Erythroblast (primary cell): Measurements from ENCODE around the gene PSMB5.
A peak's percentile ranks its signal among the peaks of the same experiment; 100 is the strongest.
"Not testable (repeated sequence)": the region's sequence is repeated elsewhere in the genome, so short reads cannot be mapped to it uniquely, and the experiment has no call there.

ENCODE experiments used
- DNase-seq, 2 experiments: peaks; one replicate each; lab custom pipeline; 2025; lab: John Stamatoyannopoulos, UW
- GATA1 ChIP-seq: IDR thresholded peaks from 2 replicates; pipeline ENCODE4 v1.6.1; 2011; ENCODE audit warnings: low read depth, mild to moderate bottlenecking, control low read depth, low read length, moderate library complexity
- POLR2A ChIP-seq: IDR thresholded peaks from 2 replicates; pipeline ENCODE4 v1.6.1; 2011; ENCODE audit warnings: mild to moderate bottlenecking, low read length

The PSMB5 gene

GRCh38 chr14:23006544-23007419, 27.9 kb downstream of the PSMB5 start:
- DNase-seq: peak; percentile 99
- TF ChIP-seq POLR2A (peak; percentile 98), GATA1 (no peak)

- peak; percentile 39 to 60 for DNase-seq
- TF ChIP-seq POLR2A (no peak), GATA1 (no peak)
These were observed 28.5 kb downstream of the PSMB5 start for GRCh38 chr14:23006188-23006534.

- TF ChIP-seq POLR2A (peak; percentile 8), GATA1 (no peak)
- DNase-seq: peak in 1 of 2 experiments; percentile 43
These were observed 29.1 kb downstream of the PSMB5 start for GRCh38 chr14:23005451-23006187.

DNA sequence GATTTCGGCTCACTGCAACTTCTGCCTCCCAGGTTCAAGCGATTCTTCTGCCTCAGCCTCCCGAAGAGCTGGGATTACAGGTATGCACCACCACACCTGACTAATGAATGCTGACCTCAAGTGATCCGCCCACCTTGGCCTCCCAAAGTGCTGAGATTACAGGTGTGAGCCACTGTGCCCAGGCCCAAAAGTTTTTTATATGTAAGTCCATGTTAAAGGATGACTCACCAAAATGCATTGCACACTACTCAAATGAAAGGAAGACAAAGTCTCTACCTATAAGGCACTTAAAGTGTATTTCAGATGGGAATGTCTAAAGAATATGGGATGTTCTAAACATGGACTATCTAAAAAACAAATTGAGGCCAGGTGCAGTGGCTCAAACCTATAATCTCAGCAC, 30.4 kb downstream of the PSMB5 start:
- DNase-seq: not testable (repeated sequence)

DNA sequence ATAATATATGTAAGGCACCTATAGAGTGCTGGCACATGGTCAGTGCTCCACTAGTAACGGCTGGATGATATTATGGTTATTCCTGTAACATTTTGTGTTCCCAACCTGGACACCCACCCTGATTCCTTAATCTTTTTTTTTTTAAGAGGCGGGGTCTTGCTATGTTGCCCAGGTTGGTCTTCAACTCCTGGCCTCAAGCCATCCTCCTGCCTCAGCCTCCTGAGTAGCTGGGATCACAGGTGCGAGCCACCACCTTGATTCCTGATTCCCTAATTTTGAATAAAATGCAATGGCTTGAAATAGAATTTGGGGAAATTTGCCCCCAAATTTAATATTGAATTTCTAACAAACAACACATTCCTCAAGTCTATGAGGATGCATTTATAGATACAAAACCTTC, 32.1 kb downstream of the PSMB5 start:
- TF ChIP-seq POLR2A: no peak
- no peak for DNase-seq

DNA sequence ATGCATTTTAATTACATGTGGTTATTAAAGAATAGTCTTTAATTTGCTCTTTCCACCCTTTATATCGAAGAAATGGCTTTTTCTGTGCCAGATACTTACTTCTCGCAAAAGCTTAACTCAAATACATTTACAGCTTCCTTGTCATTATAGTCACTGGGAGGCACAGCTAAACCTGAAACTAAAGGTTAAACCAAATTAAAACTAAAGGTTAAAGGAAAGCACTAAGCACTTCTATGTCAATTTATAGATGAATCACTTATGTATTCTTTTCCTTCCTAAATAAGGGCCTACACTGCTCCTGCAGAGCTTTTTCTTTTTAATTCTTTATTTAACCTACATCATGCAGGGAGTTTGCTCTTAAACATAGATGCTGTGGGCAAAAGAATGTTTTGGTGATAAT, 33.8 kb downstream of the PSMB5 start:
- no peak for TF ChIP-seq POLR2A
- no peak for TF ChIP-seq GATA1
- no peak for DNase-seq

- peak; percentile 43 to 45 for DNase-seq
These were observed 36.2 kb downstream of the PSMB5 start for GRCh38 chr14:22998329-22999012.

DNA sequence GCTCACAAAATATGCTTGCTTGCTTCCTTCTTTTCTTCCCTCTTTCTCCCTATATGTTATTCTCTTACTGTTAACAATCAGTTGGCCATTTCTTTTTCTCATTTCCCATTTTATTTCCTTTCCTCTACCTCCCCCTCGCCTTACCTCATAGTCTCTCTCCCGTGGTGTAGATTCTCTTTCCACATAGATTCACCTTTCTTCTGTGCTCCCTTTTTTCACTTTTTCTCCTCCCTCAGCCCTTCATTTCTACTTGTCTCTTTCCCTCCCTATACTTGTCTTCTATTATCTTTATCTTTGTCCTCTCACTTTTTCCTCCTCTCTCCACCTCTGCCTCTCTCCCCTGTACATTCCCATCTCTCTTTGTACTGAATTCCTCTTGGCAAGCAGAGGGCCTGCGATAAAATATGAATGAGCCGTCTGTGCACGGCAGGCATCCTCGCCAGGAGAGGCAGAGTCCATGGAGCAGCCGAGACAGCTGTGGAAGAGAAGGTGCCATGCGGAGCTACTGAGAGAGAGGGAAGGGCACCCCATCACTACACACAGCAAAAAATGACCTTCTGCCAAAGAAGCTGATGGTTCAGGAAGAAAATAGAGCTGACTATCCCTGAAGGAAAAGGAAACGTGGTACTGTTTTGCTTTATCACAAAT, 36.9 kb downstream of the PSMB5 start:
- no peak for DNase-seq
- TF ChIP-seq GATA1: no peak
- TF ChIP-seq POLR2A: no peak

More at GRCh38 chr14:22998329-22999012, 36.2 kb downstream of the PSMB5 start:
- TF ChIP-seq POLR2A (no peak), GATA1 (no peak)

DNA sequence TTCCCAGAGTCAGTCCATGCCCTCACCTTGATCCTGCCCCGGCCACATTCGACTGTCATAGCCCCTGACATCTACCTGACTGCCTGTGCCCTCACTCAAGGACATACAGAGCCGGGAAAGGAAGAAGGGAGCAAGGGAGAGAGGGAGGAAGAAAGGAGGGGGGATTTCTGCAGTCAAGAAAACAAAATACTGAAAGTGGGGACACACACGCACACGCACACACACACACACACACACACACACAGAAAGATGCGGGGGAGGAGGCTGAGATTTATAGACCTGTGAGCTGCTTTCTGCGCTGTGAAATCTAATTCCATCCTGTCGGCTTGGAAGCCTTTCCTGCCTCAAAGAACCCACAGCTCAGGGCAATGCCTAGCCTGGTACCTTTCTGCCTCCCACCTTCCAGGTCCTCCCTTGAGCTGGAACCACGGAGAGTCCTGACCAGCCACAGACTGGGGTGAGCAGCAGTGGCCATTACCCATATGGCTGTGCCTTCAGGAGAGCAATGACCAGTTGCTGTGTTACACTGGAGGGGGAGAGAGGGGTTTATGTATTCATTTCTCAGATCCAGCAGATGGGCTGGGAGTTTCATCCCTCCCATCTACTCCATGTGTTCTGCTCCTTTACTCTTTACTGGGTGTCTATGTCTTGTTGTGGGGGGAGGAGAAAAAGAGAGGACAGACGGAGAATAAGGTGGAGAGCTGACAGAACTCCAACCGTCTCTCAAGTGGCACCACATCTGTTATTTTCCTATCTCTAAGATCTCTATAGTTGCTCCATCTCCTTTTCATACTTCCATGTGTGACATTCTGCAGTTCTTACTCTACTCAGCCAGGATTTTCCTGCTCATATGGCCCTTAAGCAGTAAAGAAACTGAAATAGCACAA, 37.7 kb downstream of the PSMB5 start:
- DNase-seq: no peak
- TF ChIP-seq POLR2A (no peak), GATA1 (no peak)

- no peak for DNase-seq
- TF ChIP-seq GATA1 (no peak), POLR2A (no peak)
These were observed 38.6 kb downstream of the PSMB5 start for GRCh38 chr14:22995889-22996625.

DNA sequence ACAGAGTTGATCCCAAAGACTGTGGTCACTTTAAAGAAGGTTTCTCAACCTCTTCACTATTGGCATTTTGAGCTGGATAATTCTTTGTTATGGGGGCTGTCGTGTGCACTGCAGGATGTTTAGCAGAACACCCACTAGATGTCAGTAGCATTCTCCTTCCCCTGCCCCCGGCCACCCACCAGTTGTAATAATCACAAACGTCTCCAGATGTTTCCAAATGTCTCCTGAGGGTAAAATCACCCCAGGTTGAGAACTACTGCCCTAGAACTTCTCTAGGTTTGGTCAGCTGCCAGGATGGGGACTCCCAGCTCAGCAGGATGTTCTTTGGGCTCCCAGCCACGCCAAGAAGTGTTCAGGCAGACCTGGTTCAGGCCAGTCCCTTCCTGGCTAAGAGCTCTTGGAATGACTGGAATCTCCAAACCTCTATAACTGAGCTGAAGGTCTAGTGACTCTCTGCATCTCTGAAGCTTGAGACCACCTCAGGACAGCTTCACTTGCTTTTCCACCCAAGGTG, 39.9 kb downstream of the PSMB5 start:
- TF ChIP-seq POLR2A (no peak), GATA1 (no peak)
- peak; percentile 53 to 60 for DNase-seq

DNA sequence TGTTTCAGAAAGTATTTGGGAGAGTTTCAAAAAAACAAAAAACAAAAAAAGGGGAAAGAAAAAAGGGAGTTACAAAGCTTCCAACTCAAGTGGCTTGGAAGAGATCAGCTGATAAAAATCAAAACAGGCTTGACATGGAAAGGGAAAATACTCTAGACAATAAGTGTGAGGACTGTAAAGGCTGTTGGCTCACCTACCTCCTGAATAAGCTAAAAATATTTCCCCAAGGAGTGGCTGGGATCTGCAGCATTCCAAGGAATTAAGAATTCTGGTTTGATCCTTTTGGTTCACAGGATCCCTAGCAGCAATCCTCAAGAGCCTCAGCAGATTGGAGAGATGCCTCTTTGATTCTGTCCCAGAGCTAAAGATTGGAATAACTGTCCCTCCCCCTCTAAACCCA, 41.2 kb downstream of the PSMB5 start:
- no peak for DNase-seq
- TF ChIP-seq POLR2A (no peak), GATA1 (no peak)
